ENCODE data around the gene PNO1.

- no peak for TF ChIP-seq SPI1 (IDR thresholded peaks at IDR 0.05; ENCODE audit: low read depth, low read length)
- TF ChIP-seq POLR2A (IDR thresholded peaks at IDR 0.05; ENCODE audit: low read depth, low read length): no peak
- TF ChIP-seq POLR2AphosphoS5 (IDR thresholded peaks at IDR 0.05; ENCODE audit: low read depth, low read length): no peak; the same call in 1 of the 2 replicates
- TF ChIP-seq TAF1 (IDR thresholded peaks at IDR 0.05; ENCODE audit: low read depth, low read length): no peak
These were observed 21.4 kb downstream of the PNO1 start for GRCh38 chr2:68178954-68179627.
